ENCODE data around the gene CBLC. TPM values are rescaled to one million over a fixed set of nuclear protein-coding genes. Genes with fewer than 3 reads are reported as not detected.

CBLC gene
- total and polyA plus RNA-seq, 2 donors (not counting 1 experiment from before 2014, with no cell fraction given), result not detected

DNA sequence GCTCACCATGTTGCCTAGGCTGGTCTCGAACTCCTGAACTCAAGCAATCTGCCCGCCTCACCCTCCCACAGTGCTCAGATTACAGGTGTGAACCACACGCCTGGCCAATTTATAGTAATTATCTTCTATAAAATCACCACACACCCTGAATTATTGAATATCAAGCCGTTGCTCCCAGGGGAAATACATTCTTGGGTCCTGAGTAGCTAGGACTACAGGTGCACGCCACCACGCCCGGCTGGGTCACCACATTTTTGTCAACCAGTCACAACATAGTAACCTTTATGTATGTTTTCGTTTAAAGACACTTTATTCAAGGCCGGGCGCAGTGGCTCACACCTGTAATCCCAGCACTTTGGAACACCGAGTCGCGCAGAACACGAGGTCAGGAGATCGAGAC lies 8.3 kb downstream of the CBLC start:
- no peak for TF ChIP-seq EZH2 (IDR thresholded peaks at IDR 0.05; ENCODE audit: borderline replicate concordance, insufficient read depth, low read depth, low read length, poor library complexity, severe bottlenecking)
- TF ChIP-seq, protein P1, sequence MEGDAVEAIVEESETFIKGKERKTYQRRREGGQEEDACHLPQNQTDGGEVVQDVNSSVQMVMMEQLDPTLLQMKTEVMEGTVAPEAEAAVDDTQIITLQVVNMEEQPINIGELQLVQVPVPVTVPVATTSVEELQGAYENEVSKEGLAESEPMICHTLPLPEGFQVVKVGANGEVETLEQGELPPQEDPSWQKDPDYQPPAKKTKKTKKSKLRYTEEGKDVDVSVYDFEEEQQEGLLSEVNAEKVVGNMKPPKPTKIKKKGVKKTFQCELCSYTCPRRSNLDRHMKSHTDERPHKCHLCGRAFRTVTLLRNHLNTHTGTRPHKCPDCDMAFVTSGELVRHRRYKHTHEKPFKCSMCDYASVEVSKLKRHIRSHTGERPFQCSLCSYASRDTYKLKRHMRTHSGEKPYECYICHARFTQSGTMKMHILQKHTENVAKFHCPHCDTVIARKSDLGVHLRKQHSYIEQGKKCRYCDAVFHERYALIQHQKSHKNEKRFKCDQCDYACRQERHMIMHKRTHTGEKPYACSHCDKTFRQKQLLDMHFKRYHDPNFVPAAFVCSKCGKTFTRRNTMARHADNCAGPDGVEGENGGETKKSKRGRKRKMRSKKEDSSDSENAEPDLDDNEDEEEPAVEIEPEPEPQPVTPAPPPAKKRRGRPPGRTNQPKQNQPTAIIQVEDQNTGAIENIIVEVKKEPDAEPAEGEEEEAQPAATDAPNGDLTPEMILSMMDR (IDR thresholded peaks at IDR 0.05), result no peak
- Histone ChIP-seq H3K4me2 (replicated peaks; ENCODE audit: low read depth, low read length, poor library complexity, severe bottlenecking) (no peak overlapping the region), H3K79me2 (ENCODE audit: control insufficient read depth, insufficient read depth, low read length) (no peaks in the 10 kb centered on the region), H2AFZ (ENCODE audit: insufficient read depth, low read depth, low read length, poor library complexity, severe bottlenecking) (no peak overlapping the region), H3K4me1 (ENCODE audit: control insufficient read depth in 2 of 2, insufficient read depth in 2 of 2, low read length in 2 of 2) (peaks cover 0 to 6% of the 10 kb centered on the region in 2 donors), H3K4me3 (ENCODE audit: control extremely low read depth in 1 of 5, extremely low read depth in 1 of 5, insufficient read depth in 1 of 5, low read depth in 2 of 5, low read length in 4 of 5) (no peak overlapping the region), H3K27ac (ENCODE audit: low read length in 2 of 2) (no peak overlapping the region), H3K9ac (ENCODE audit: low read length) (no peak overlapping the region), H3K9me3 (ENCODE audit: control extremely low read depth in 1 of 3, control insufficient read depth in 2 of 3, insufficient read depth in 1 of 3, low read length in 2 of 3) (no peaks in the 10 kb centered on the region), H3K27me3 (replicated peaks in 1 of 4; ENCODE audit: control extremely low read depth in 1 of 4, control insufficient read depth in 3 of 4, insufficient read depth in 4 of 4, low read length in 3 of 4) (no peaks in the 10 kb centered on the region), H4K20me1 (ENCODE audit: control insufficient read depth, insufficient read depth, low read length, poor library complexity, severe bottlenecking) (no peaks in the 10 kb centered on the region), H3K36me3 (replicated peaks in 1 of 2; ENCODE audit: control extremely low read depth in 1 of 2, control insufficient read depth in 1 of 2, extremely low read depth in 1 of 2, insufficient read depth in 2 of 2, low read length in 1 of 2) (no peaks in the 10 kb centered on the region)
- Mint-ChIP-seq H3K27me3 (peaks cover 16% of the 10 kb centered on the region), H3K9me3 (ENCODE audit: insufficient read depth) (no peaks in the 10 kb centered on the region), H3K27ac (no peak overlapping the region), H3K4me3 (no peak overlapping the region), H3K4me1 (peaks cover 5% of the 10 kb centered on the region)
- intact Hi-C loops (cut with micrococcal nuclease), result loop anchor here (10.0 kb wide), 1 partner anchor 549 kb away; no protein-coding TSS in a partner anchor
- ATAC-seq (ENCODE audit: low read depth), result no peak
- ChIA-PET POLR2A (no interaction called here), CTCF (interaction anchor here (1.2 to 5.6 kb wide), 3 partner anchors 15 to 547 kb away, joined by 4 to 32 read pairs (median 26); no protein-coding TSS in a partner anchor)
- DNase-seq, result no peak
- 90% methylated on average over 12 of the region's 15 CpGs for WGBS (ENCODE audit: insufficient coverage)

DNA sequence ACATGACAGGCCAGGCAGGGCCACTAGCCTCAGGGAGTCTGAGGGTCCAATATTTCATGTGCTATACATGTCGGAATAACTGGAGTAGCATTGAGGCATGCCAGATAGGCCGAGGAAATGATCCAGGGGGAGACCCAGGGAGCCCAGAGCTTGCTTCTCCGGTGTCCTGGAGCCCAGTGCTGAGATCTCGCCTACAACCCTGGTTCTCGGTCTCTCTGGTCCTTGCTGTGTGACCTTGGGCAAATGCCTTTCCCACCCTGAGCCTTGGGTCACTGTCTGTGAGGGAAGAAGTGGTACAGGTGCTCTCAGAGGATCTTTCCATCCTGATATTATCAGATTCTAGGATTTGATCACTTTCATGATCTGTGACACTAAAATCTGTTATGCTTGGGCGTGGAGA lies 11.3 kb downstream of the CBLC start:
- no peaks in the 10 kb centered on the region for H3K36me3 ChIP-seq (replicated peaks in 1 of 2; ENCODE audit: control extremely low read depth in 1 of 2, control insufficient read depth in 1 of 2, extremely low read depth in 1 of 2, insufficient read depth in 2 of 2, low read length in 1 of 2)
- no peaks in the 10 kb centered on the region for H4K20me1 ChIP-seq (ENCODE audit: control insufficient read depth, insufficient read depth, low read length, poor library complexity, severe bottlenecking)
- no peaks in the 10 kb centered on the region for H3K79me2 ChIP-seq (ENCODE audit: control insufficient read depth, insufficient read depth, low read length)
- intact Hi-C loops (cut with micrococcal nuclease), result loop anchor here (10.0 kb wide), 1 partner anchor 546 kb away; no protein-coding TSS in a partner anchor
- H3K4me2 ChIP-seq (replicated peaks; ENCODE audit: low read depth, low read length, poor library complexity, severe bottlenecking), result no peak overlapping the region
- 84% methylated on average over 5 of the region's 6 CpGs for WGBS (ENCODE audit: insufficient coverage)
- no peak overlapping the region for H3K27ac Mint-ChIP-seq
- POLR2A ChIA-PET, result no interaction called here
- H3K9ac ChIP-seq (ENCODE audit: low read length), result no peak overlapping the region
- no peak for TF ChIP-seq EZH2 (IDR thresholded peaks at IDR 0.05; ENCODE audit: borderline replicate concordance, insufficient read depth, low read depth, low read length, poor library complexity, severe bottlenecking)
- TF ChIP-seq, protein P1 (IDR thresholded peaks at IDR 0.05), result no peak
- no peak overlapping the region for H3K27ac ChIP-seq (ENCODE audit: low read length in 2 of 2)
- CTCF ChIA-PET, result interaction anchor here (0.7 to 1.3 kb wide), 3 partner anchors 9 to 66 kb away, joined by 3 to 4 read pairs (median 3); no protein-coding TSS in a partner anchor
- H3K9me3 Mint-ChIP-seq (ENCODE audit: insufficient read depth), result no peaks in the 10 kb centered on the region
- H3K9me3 ChIP-seq (ENCODE audit: control extremely low read depth in 1 of 3, control insufficient read depth in 2 of 3, insufficient read depth in 1 of 3, low read length in 2 of 3), result no peaks in the 10 kb centered on the region
- no peak for DNase-seq
- no peak overlapping the region for H2AFZ ChIP-seq (ENCODE audit: insufficient read depth, low read depth, low read length, poor library complexity, severe bottlenecking)
- H3K4me3 Mint-ChIP-seq, result no peak overlapping the region
- no peaks in the 10 kb centered on the region for H3K27me3 ChIP-seq (replicated peaks in 1 of 4; ENCODE audit: control extremely low read depth in 1 of 4, control insufficient read depth in 3 of 4, insufficient read depth in 4 of 4, low read length in 3 of 4)
- peaks cover 12% of the 10 kb centered on the region for H3K27me3 Mint-ChIP-seq
- H3K4me3 ChIP-seq (ENCODE audit: control extremely low read depth in 1 of 5, extremely low read depth in 1 of 5, insufficient read depth in 1 of 5, low read depth in 2 of 5, low read length in 4 of 5), result no peak overlapping the region
- no peak for ATAC-seq (ENCODE audit: low read depth)
- peaks cover 9% of the 10 kb centered on the region for H3K4me1 Mint-ChIP-seq
- H3K4me1 ChIP-seq (ENCODE audit: control insufficient read depth in 2 of 2, insufficient read depth in 2 of 2, low read length in 2 of 2), result peaks cover 0 to 6% of the 10 kb centered on the region in 2 donors

Data from B cell (primary cell).